HepG2 (cell line): ENCODE results near the gene IL17C. TPM values are rescaled to one million over a fixed set of nuclear protein-coding genes. Genes with fewer than 3 reads are reported as not detected.

Experiments
- CBFB ChIP-seq: sonication (generic); formaldehyde crosslinking; IDR thresholded peaks from 2 replicates; pipeline ENCODE4 v1.4.0; 2020; ENCODE audit warnings: missing genetic modification reagents
- EZH2 ChIP-seq: conservative IDR thresholded peaks from 2 replicates; pipeline ENCODE4 v1.6.1; 2012; ENCODE audit warnings: mild to moderate bottlenecking, low read depth, low read length, moderate library complexity
- FOXO4 ChIP-seq: sonication (generic); formaldehyde crosslinking; conservative IDR thresholded peaks from 2 replicates; pipeline ENCODE4 v1.8.1; 2023; ENCODE audit warnings: missing genetic modification reagents
- GTF3A ChIP-seq: sonication (generic); formaldehyde crosslinking; conservative IDR thresholded peaks from 2 replicates; pipeline ENCODE4 v1.4.0; 2020; ENCODE audit warnings: mild to moderate bottlenecking, missing genetic modification reagents
- HNRNPLL ChIP-seq: fragments of 200-400 bp; formaldehyde crosslinking; IDR thresholded peaks from 2 replicates; pipeline ENCODE4 v1.6.1; 2017; ENCODE audit warnings: mild to moderate bottlenecking, low read depth, low read length; ENCODE audit not compliant: poor library complexity, severe bottlenecking
- HOMEZ ChIP-seq: IDR thresholded peaks from 2 replicates; pipeline ENCODE4 v1.6.1; 2016; ENCODE audit warnings: low read depth
- RBAK ChIP-seq: sonication (generic); formaldehyde crosslinking; IDR thresholded peaks from 2 replicates; pipeline ENCODE4 v1.5.1; 2020; ENCODE audit warnings: mild to moderate bottlenecking, missing genetic modification reagents
- ZBTB40 ChIP-seq, 2 experiments: fragments of 450-650 bp in 1 of 2; sonication (generic) in 1 of 2; formaldehyde crosslinking in 1 of 2; IDR thresholded peaks; 2 replicates each; pipeline versions ENCODE4 v1.6.1 to v1.8.0; 2016 to 2022; ENCODE audit warnings: antibody characterized with exemption in 1 of 2, mild to moderate bottlenecking in 1 of 2, missing genetic modification reagents in 1 of 2
- ZFAT ChIP-seq: sonication (generic); formaldehyde crosslinking; conservative IDR thresholded peaks from 2 replicates; pipeline ENCODE4 v1.8.1; 2023; ENCODE audit warnings: missing genetic modification reagents, inconsistent platforms
- ZNF253 ChIP-seq: sonication (generic); formaldehyde crosslinking; IDR thresholded peaks from 2 replicates; pipeline ENCODE4 v1.8.0; 2022; ENCODE audit warnings: mild to moderate bottlenecking, missing genetic modification reagents, borderline replicate concordance
- ZNF687 ChIP-seq: sonication (generic); formaldehyde crosslinking; IDR thresholded peaks from 2 replicates; pipeline ENCODE4 v1.5.1; 2020; ENCODE audit warnings: mild to moderate bottlenecking, missing genetic modification reagents, moderate library complexity
- polyA plus RNA-seq, 8 experiments: library from polyadenylated mRNA; depleted of rRNA in 3 of 8; stranded (reverse) in 7 of 8; unstranded in 1 of 8; fragments of >200 nt; fragmentation: Illumina TruSeq in 4 of 8; extraction: Trizol in 4 of 8; gene quantifications; 2 replicates each; pipeline versions ENCODE4 v1.2.1 to v1.2.3, GENCODE V29; 2011 to 2016; ENCODE audit warnings: low read depth in 4 of 8, missing spikeins in 1 of 8, mixed read lengths in 1 of 8; ENCODE audit not compliant: insufficient read depth in 1 of 8
- total RNA-seq, 5 experiments: library from RNA; depleted of rRNA; stranded (reverse); fragments of >200 nt; fragmentation: Illumina TruSeq; extraction: Trizol; gene quantifications; 2 replicates each; pipeline ENCODE4 v1.2.3, GENCODE V29; 2016; ENCODE audit warnings: low read depth in 1 of 5

Gene IL17C
- total and polyA plus RNA-seq, 2 of the 13 experiments (the other 11 are each of a cell fraction or from before 2014, with no cell fraction given): not detected

- no peak for TF ChIP-seq ZBTB40 (IDR thresholded peaks at IDR 0.05)
- peak; percentile 55; the same call in 1 of the 2 replicates for TF ChIP-seq ZBTB40 (CRISPR knock-in tag; IDR thresholded peaks at IDR 0.05)
- 0 out of 2 replicates have a peak, but pooled peaks have one; percentile 62 for TF ChIP-seq GTF3A
- TF ChIP-seq ZFAT (CRISPR knock-in tag): no peak
- 0 out of 2 replicates have a peak, but pooled peaks have one; percentile 19 for TF ChIP-seq ZNF253 (CRISPR knock-in tag)
- no peak for TF ChIP-seq HOMEZ (CRISPR knock-in tag)
- peak; percentile 52 for TF ChIP-seq HNRNPLL
- TF ChIP-seq FOXO4 (CRISPR knock-in tag): 0 out of 2 replicates have a peak, but pooled peaks have one; percentile 64
- no peak for TF ChIP-seq RBAK (CRISPR knock-in tag)
- TF ChIP-seq ZNF687: peak; percentile 78
- TF ChIP-seq CBFB: no peak
- peak; percentile 92 for TF ChIP-seq EZH2
Measured at GRCh38 chr16:88639231-88640038, 1.1 kb downstream of the IL17C start (continued).
